CD8-positive, alpha-beta memory T cell (primary cell): ENCODE results near the gene NRP1. TPM values are rescaled to one million over a fixed set of nuclear protein-coding genes. Genes with fewer than 3 reads are reported as not detected.

Source experiments
- CTCF ChIA-PET: fragments of 350-600 bp; sonication (Branson Sonifier 250); formaldehyde crosslinking; loops from one replicate; lab custom pipeline; 2021; ENCODE audit warnings: antibody characterized with exemption; lab: Charles Lee
- POLR2A ChIA-PET: fragments of 350-600 bp; sonication (Branson Sonifier 250); formaldehyde crosslinking; loops from one replicate; lab custom pipeline; 2021; ENCODE audit warnings: antibody characterized with exemption; lab: Charles Lee
- DNase-seq, 5 donors: peaks; one replicate each; pipeline versions ENCODE4 v3.0.0 to v3.0.0-alpha.2; 2020 to 2022; ENCODE audit warnings: mixed read lengths in 1 of 5
- H3K27ac ChIP-seq: one replicate; pipeline ENCODE4 v1.7.0; 2013; ENCODE audit warnings: low read depth, mild to moderate bottlenecking, low read length, moderate library complexity
- H3K27me3 ChIP-seq: 2 replicates; pipeline ENCODE4 v1.7.0; 2013; ENCODE audit warnings: low read length, mild to moderate bottlenecking; ENCODE audit not compliant: insufficient read depth, poor library complexity, severe bottlenecking
- H3K36me3 ChIP-seq: 2 replicates; pipeline ENCODE4 v1.7.0; 2013; ENCODE audit warnings: mild to moderate bottlenecking, low read length, moderate library complexity; ENCODE audit not compliant: insufficient read depth
- H3K4me1 ChIP-seq: 2 replicates; pipeline ENCODE4 v1.7.0; 2013; ENCODE audit warnings: mild to moderate bottlenecking, low read length, moderate library complexity; ENCODE audit not compliant: insufficient read depth
- H3K4me3 ChIP-seq: 2 replicates; pipeline ENCODE4 v1.7.0; 2013; ENCODE audit warnings: mild to moderate bottlenecking, low read length
- H3K9me3 ChIP-seq: 2 replicates; pipeline ENCODE4 v1.7.0; 2013; ENCODE audit warnings: mild to moderate bottlenecking, low read length
- H3K27ac Mint-ChIP-seq, 8 donors: one replicate each; pipeline ENCODE4 v1.8.0; 2020 to 2021; ENCODE audit warnings: mixed read lengths in 8 of 8, mild to moderate bottlenecking in 6 of 8, inconsistent platforms in 3 of 8, moderate library complexity in 3 of 8
- H3K27me3 Mint-ChIP-seq, 2 donors: one replicate each; pipeline ENCODE4 v1.8.0; 2020 to 2021; ENCODE audit warnings: mixed read lengths in 2 of 2, mild to moderate bottlenecking in 1 of 2, moderate library complexity in 1 of 2
- H3K36me3 Mint-ChIP-seq, 3 donors: one replicate each; pipeline ENCODE4 v1.8.0; 2020 to 2021; ENCODE audit warnings: mixed read lengths in 3 of 3, inconsistent platforms in 1 of 3, mild to moderate bottlenecking in 1 of 3
- H3K4me1 Mint-ChIP-seq, 3 donors: one replicate each; pipeline ENCODE4 v1.8.0; 2020 to 2021; ENCODE audit warnings: mixed read lengths in 3 of 3, inconsistent platforms in 1 of 3, mild to moderate bottlenecking in 1 of 3
- H3K4me3 Mint-ChIP-seq, 7 donors: one replicate each; pipeline ENCODE4 v1.8.0; 2020 to 2021; ENCODE audit warnings: mixed read lengths in 7 of 7, mild to moderate bottlenecking in 6 of 7, moderate library complexity in 4 of 7, inconsistent platforms in 2 of 7
- H3K9me3 Mint-ChIP-seq, 5 donors: one replicate each; pipeline ENCODE4 v1.8.0; 2020 to 2022; ENCODE audit warnings: mixed read lengths in 5 of 5, mild to moderate bottlenecking in 3 of 5, moderate library complexity in 2 of 5, inconsistent platforms in 1 of 5
- polyA plus RNA-seq: library from polyadenylated mRNA; unstranded; fragments of 300-500 nt; fragmentation: Illumina TruSeq; gene quantifications from one replicate; pipeline ENCODE4 v1.2.3, GENCODE V29; 2021
- total RNA-seq, 2 experiments: library from RNA; stranded (reverse); gene quantifications; one replicate each; pipeline ENCODE4 v1.2.3, GENCODE V29; 2021

NRP1 gene
- total and polyA plus RNA-seq, 3 experiments from 2014 or later = 2.1 to 2.2 TPM; not detected in 1

GRCh38 chr10:33376476-33376875 lies 42.0 kb upstream of the NRP1 start:
- Mint-ChIP-seq H3K4me3 (no peak overlapping the region), H3K27me3 (peaks cover 10 to 14% of the 10 kb centered on the region in 2 donors), H3K36me3 (no peaks in the 10 kb centered on the region), H3K9me3 (no peaks in the 10 kb centered on the region), H3K27ac (no peak overlapping the region), H3K4me1 (no peaks in the 10 kb centered on the region)
- no peaks in the 10 kb centered on the region for H3K4me1 ChIP-seq
- H3K9me3 ChIP-seq = no peaks in the 10 kb centered on the region
- no peak for DNase-seq
- no peak overlapping the region for H3K4me3 ChIP-seq
- H3K27me3 ChIP-seq = no peaks in the 10 kb centered on the region
- H3K27ac ChIP-seq = no peak overlapping the region
- POLR2A ChIA-PET = no interaction called here
- CTCF ChIA-PET = no interaction called here
- no peaks in the 10 kb centered on the region for H3K36me3 ChIP-seq

DNA sequence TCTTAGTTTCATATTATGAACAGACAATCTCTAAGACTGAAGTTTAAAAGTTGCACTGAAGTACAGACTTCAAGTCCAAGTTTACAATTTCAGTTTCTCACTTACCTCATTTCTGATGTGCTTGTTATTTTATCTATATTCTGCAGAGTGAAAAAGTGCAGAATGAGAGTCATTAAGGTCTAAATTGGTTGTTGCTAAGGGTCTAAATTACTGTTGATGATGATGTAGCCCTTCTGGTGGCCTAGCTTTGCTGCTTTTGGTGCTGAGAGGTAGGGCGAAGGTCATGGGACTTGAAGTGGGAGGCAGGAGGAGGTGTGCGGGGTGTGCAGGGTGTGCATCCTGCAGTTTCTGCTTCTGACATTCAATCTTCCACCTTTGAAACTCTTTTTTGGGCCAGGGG lies 38.8 kb upstream of the NRP1 start:
- Histone ChIP-seq H3K27ac (no peak overlapping the region), H3K4me3 (no peak overlapping the region), H3K36me3 (no peaks in the 10 kb centered on the region), H3K4me1 (no peaks in the 10 kb centered on the region), H3K27me3 (no peaks in the 10 kb centered on the region), H3K9me3 (no peaks in the 10 kb centered on the region)
- ChIA-PET POLR2A (no interaction called here), CTCF (no interaction called here)
- H3K27ac Mint-ChIP-seq = no peak overlapping the region
- peaks cover 0 to 2% (median 0%) of the 10 kb centered on the region in 5 donors for H3K9me3 Mint-ChIP-seq
- DNase-seq = no peak
- H3K27me3 Mint-ChIP-seq = peaks cover 4 to 14% of the 10 kb centered on the region in 2 donors
- no peak overlapping the region for H3K4me3 Mint-ChIP-seq
- H3K4me1 Mint-ChIP-seq = no peaks in the 10 kb centered on the region
- H3K36me3 Mint-ChIP-seq = no peaks in the 10 kb centered on the region

DNA sequence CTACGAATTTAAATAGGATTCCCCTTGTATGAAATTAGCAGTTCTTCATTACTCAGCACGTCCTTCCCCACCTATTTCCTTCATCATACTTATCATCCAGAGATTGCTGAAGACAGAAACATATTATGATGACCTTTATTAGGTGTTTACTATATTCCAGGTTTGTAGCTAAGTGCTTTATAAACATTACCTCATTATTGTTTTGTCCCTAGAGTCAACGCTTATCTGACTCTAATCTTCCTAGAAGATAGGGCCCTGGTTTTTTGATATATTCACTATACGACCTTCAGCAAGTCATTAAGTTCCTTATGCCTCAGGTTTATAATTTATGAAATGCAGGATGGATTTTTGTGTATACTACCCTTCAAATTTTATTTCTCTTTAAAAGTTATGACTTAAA lies 36.8 kb upstream of the NRP1 start:
- ChIA-PET POLR2A (no interaction called here), CTCF (no interaction called here)
- H3K9me3 Mint-ChIP-seq = peaks cover under 1 to 6% (median 4%) of the 10 kb centered on the region in 5 donors

DNA sequence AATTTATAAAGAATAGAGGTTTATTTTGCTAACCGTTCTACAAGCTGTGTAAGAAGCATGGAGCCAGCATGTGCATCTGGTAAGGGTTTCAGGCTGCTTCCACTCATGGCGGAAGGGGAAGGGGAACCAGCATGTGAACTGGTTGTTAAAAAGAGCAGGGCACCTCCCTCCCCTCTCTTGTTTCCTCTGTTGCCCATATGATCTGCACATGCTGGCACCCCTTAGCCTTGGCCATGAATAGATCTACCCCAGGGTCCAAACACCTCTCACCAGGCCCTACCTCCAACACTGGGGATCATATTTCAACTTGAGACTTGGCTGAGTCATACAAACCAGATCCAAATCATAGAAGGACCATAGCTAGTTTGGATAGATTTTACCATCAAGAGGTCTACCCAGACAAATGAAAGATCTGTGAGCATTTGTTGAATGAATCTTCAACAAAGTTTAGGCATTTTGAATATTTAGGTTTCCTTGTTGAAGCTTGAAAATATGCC lies 36.0 kb upstream of the NRP1 start:
- POLR2A ChIA-PET = no interaction called here
- no peaks in the 10 kb centered on the region for H3K27me3 ChIP-seq
- Mint-ChIP-seq H3K36me3 (no peaks in the 10 kb centered on the region), H3K4me1 (no peaks in the 10 kb centered on the region), H3K9me3 (peaks cover 4 to 9% (median 7%) of the 10 kb centered on the region in 5 donors), H3K27ac (no peak overlapping the region), H3K27me3 (peaks cover 1 to 13% of the 10 kb centered on the region in 2 donors), H3K4me3 (no peak overlapping the region)
- DNase-seq = no peak
- H3K9me3 ChIP-seq = no peaks in the 10 kb centered on the region
- no peaks in the 10 kb centered on the region for H3K36me3 ChIP-seq
- no peak overlapping the region for H3K4me3 ChIP-seq
- no peaks in the 10 kb centered on the region for H3K4me1 ChIP-seq
- no peak overlapping the region for H3K27ac ChIP-seq
- CTCF ChIA-PET = no interaction called here

More for the DNA sequence above, 36.8 kb upstream of the NRP1 start:
- Mint-ChIP-seq H3K27ac (no peak overlapping the region), H3K27me3 (peaks cover 1 to 13% of the 10 kb centered on the region in 2 donors), H3K4me3 (no peak overlapping the region), H3K36me3 (no peaks in the 10 kb centered on the region), H3K4me1 (no peaks in the 10 kb centered on the region)
- DNase-seq = no peak
- no peak overlapping the region for H3K4me3 ChIP-seq
- no peaks in the 10 kb centered on the region for H3K36me3 ChIP-seq
- H3K27me3 ChIP-seq = no peaks in the 10 kb centered on the region
- H3K4me1 ChIP-seq = no peaks in the 10 kb centered on the region
- no peak overlapping the region for H3K27ac ChIP-seq
- H3K9me3 ChIP-seq = no peaks in the 10 kb centered on the region

DNA sequence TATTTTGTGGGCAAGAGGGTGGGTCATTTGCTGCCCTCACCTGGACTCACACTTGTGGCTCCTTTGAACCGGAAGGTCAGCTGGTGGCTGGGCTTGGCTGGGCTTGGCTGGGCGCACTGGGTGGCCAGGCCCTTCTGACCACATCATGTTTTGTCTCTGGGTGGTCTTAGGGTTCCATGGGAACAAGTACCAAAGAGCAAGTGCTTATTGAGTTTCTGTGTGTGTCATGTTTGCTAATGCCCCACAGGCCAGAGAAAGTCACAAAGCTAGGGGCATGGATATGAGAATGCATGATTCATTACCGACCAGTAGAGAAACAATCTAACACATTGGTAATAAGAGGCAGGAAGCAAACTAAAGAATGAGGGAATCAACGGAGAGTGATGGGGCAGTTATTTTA lies 33.6 kb upstream of the NRP1 start:
- ChIA-PET CTCF (no interaction called here), POLR2A (no interaction called here)
- no peak overlapping the region for H3K27ac ChIP-seq
- H3K4me3 ChIP-seq = no peak overlapping the region
- Mint-ChIP-seq H3K27me3 (peaks cover 1 to 13% of the 10 kb centered on the region in 2 donors), H3K36me3 (peaks cover 0 to 5% (median 0%) of the 10 kb centered on the region in 3 donors), H3K4me1 (no peaks in the 10 kb centered on the region), H3K27ac (no peak overlapping the region), H3K9me3 (peaks cover 4 to 9% (median 8%) of the 10 kb centered on the region in 5 donors), H3K4me3 (no peak overlapping the region)
- no peaks in the 10 kb centered on the region for H3K27me3 ChIP-seq
- no peaks in the 10 kb centered on the region for H3K9me3 ChIP-seq
- H3K4me1 ChIP-seq = no peaks in the 10 kb centered on the region
- DNase-seq = no peak
- H3K36me3 ChIP-seq = no peaks in the 10 kb centered on the region

DNA sequence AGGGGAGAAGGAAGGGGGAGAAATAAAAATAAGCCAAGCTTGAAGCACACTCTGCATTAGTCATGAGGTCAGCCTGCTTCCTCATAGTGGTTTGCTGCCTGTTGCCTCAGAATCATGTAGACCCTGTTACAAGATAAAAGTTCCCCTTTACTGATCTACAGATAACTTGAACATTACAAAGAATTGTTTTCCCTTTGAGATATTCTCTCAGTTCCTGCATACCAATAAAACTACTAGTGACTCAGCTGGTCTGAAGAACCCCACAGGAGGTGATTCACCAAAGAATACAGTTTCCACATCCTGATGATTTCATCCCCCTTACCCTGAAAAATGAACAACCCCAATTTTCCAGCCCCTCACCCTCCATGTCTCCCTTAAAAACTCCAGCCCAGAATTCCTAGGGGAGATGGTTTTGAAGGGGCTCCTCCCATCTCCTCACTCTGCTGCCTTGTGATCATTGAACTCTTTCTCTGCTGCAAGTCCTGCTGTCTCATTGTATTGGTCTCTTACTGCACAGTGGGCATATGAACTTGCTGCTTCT lies 31.5 kb upstream of the NRP1 start:
- Histone ChIP-seq H3K4me1 (no peaks in the 10 kb centered on the region), H3K27me3 (no peaks in the 10 kb centered on the region), H3K4me3 (no peak overlapping the region), H3K36me3 (no peaks in the 10 kb centered on the region), H3K27ac (no peak overlapping the region), H3K9me3 (no peaks in the 10 kb centered on the region)
- peaks cover 4 to 9% (median 8%) of the 10 kb centered on the region in 5 donors for H3K9me3 Mint-ChIP-seq
- no peak overlapping the region for H3K4me3 Mint-ChIP-seq
- no peaks in the 10 kb centered on the region for H3K4me1 Mint-ChIP-seq
- CTCF ChIA-PET = no interaction called here
- POLR2A ChIA-PET = no interaction called here
- no peak for DNase-seq
- peaks cover 7 to 15% of the 10 kb centered on the region in 2 donors for H3K27me3 Mint-ChIP-seq
- H3K27ac Mint-ChIP-seq = no peak overlapping the region
- peaks cover 0 to 5% (median 0%) of the 10 kb centered on the region in 3 donors for H3K36me3 Mint-ChIP-seq

DNA sequence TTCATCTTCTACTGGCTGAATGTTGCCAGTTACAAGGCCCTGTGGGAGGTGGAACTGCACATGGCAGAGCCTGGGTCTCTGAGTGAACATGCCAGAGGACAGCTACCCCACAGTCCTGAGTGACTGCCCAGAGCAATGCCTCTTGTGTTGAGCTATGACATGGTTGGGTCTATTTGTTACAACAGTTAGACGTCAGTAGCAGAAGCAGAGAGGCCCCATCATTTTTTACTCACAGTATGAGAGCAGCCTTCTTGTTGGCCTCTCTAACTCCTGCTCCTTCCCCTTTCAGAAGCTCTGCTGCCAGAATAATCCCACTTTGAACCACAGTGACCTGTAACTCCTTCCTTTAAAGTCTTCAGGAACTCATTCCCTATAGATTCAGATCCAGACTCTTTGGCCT lies 30.8 kb upstream of the NRP1 start:
- Mint-ChIP-seq H3K9me3 (peaks cover 4 to 9% (median 8%) of the 10 kb centered on the region in 5 donors), H3K4me3 (no peak overlapping the region)
- POLR2A ChIA-PET = no interaction called here

DNA sequence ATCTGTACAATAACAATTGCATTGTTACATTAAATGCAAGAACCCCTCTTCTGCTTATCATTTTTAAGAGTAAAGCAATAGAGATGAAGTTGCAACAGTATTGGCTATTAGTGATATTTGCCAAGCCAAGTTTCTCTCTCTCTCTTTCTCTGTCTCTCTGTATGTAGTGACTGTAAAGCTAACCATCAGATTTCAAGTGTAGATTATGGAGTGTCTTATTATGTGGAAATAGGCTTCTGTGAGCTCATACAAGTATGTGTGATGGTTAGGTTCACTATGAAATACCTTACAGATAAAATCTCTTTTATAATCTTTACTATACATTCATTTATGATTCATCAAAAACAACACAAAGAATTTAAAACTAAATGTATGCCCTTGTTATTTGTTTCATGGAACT lies 28.6 kb upstream of the NRP1 start:
- peaks cover 15 to 16% of the 10 kb centered on the region in 2 donors for H3K27me3 Mint-ChIP-seq
- H3K4me1 Mint-ChIP-seq = no peaks in the 10 kb centered on the region
- CTCF ChIA-PET = no interaction called here

More for the DNA sequence above, 30.8 kb upstream of the NRP1 start:
- H3K27me3 ChIP-seq = no peaks in the 10 kb centered on the region
- no peaks in the 10 kb centered on the region for H3K4me1 ChIP-seq
- CTCF ChIA-PET = no interaction called here
- no peaks in the 10 kb centered on the region for H3K9me3 ChIP-seq
- Mint-ChIP-seq H3K4me1 (no peaks in the 10 kb centered on the region), H3K27ac (no peak overlapping the region), H3K27me3 (peaks cover 11 to 19% of the 10 kb centered on the region in 2 donors), H3K36me3 (peaks cover 0 to 5% (median 0%) of the 10 kb centered on the region in 3 donors)
- no peak overlapping the region for H3K4me3 ChIP-seq
- no peak for DNase-seq
- no peak overlapping the region for H3K27ac ChIP-seq
- no peaks in the 10 kb centered on the region for H3K36me3 ChIP-seq

More for the DNA sequence above, 28.6 kb upstream of the NRP1 start:
- H3K27ac ChIP-seq = no peak overlapping the region
- no peaks in the 10 kb centered on the region for H3K4me1 ChIP-seq
- POLR2A ChIA-PET = no interaction called here
- no peaks in the 10 kb centered on the region for H3K9me3 ChIP-seq
- H3K27me3 ChIP-seq = no peaks in the 10 kb centered on the region
- peaks cover 2 to 10% (median 8%) of the 10 kb centered on the region in 5 donors for H3K9me3 Mint-ChIP-seq
- DNase-seq = no peak
- no peak overlapping the region for H3K4me3 ChIP-seq
- no peak overlapping the region for H3K27ac Mint-ChIP-seq
- H3K36me3 Mint-ChIP-seq = peaks cover 0 to 8% (median 0%) of the 10 kb centered on the region in 3 donors
- no peaks in the 10 kb centered on the region for H3K36me3 ChIP-seq
- H3K4me3 Mint-ChIP-seq = no peak overlapping the region
